Astrocyte (in vitro differentiated cells and primary cell): ENCODE data around the gene N4BP3. TPM values are rescaled to one million over a fixed set of nuclear protein-coding genes. Genes with fewer than 3 reads are reported as not detected.
A peak's percentile ranks its signal among the peaks of the same experiment; 100 is the strongest.

ENCODE experiments used
- DNase-seq: peaks from one replicate; pipeline ENCODE4 v3.0.0-alpha.2; 2010; ENCODE audit warnings: low read depth
- FAIRE-seq: peaks from 2 replicates; lab custom pipeline; 2011; peaks lifted over from hg19 to GRCh38; lab: Jason Lieb, UNC
- H2AFZ ChIP-seq: 2 replicates; pipeline ENCODE4 v1.6.0; 2012; ENCODE audit warnings: low read depth, low read length, inconsistent platforms
- H3K27ac ChIP-seq: 2 replicates; pipeline ENCODE4 v1.5.1; 2011; ENCODE audit warnings: low read depth, low read length, inconsistent platforms
- H3K27me3 ChIP-seq: 2 replicates; pipeline ENCODE4 v1.6.0; 2011; ENCODE audit warnings: low read length, inconsistent platforms; ENCODE audit not compliant: insufficient read depth
- H3K36me3 ChIP-seq: 2 replicates; pipeline ENCODE4 v1.5.1; 2011; ENCODE audit warnings: low read length, inconsistent platforms; ENCODE audit not compliant: insufficient read depth
- H3K4me1 ChIP-seq: 2 replicates; pipeline ENCODE4 v1.5.1; 2011; ENCODE audit warnings: low read length, inconsistent platforms; ENCODE audit not compliant: insufficient read depth
- H3K4me2 ChIP-seq: 2 replicates; pipeline ENCODE4 v1.6.0; 2012; ENCODE audit warnings: low read length, inconsistent platforms
- H3K4me3 ChIP-seq: 2 replicates; pipeline ENCODE4 v1.5.1; 2011; ENCODE audit warnings: low read depth, mild to moderate bottlenecking, low read length, inconsistent platforms; ENCODE audit not compliant: insufficient read depth
- H3K79me2 ChIP-seq: 2 replicates; pipeline ENCODE4 v1.6.0; 2012; ENCODE audit warnings: mild to moderate bottlenecking, low read length, inconsistent platforms; ENCODE audit not compliant: insufficient read depth
- H3K9ac ChIP-seq: 2 replicates; pipeline ENCODE4 v1.6.0; 2012; ENCODE audit warnings: mild to moderate bottlenecking, low read length, inconsistent platforms
- H3K9me3 ChIP-seq: 2 replicates; pipeline ENCODE4 v1.5.1; 2012; ENCODE audit warnings: low read depth, mild to moderate bottlenecking, low read length, inconsistent platforms; ENCODE audit not compliant: insufficient read depth
- H4K20me1 ChIP-seq: 2 replicates; pipeline ENCODE4 v1.6.0; 2012; ENCODE audit warnings: low read length, inconsistent platforms; ENCODE audit not compliant: insufficient read depth
- H3K27ac Mint-ChIP-seq: one replicate; pipeline ENCODE4 v1.8.0; 2021; ENCODE audit warnings: mild to moderate bottlenecking, mixed read lengths; ENCODE audit not compliant: unreplicated experiment
- H3K27me3 Mint-ChIP-seq: one replicate; pipeline ENCODE4 v1.8.0; 2021; ENCODE audit warnings: low read depth, mixed read lengths; ENCODE audit not compliant: unreplicated experiment
- H3K36me3 Mint-ChIP-seq: one replicate; pipeline ENCODE4 v1.8.0; 2021; ENCODE audit warnings: low read depth, mixed read lengths; ENCODE audit not compliant: unreplicated experiment
- H3K4me1 Mint-ChIP-seq: one replicate; pipeline ENCODE4 v1.8.0; 2021; ENCODE audit warnings: low read depth, mixed read lengths; ENCODE audit not compliant: unreplicated experiment
- H3K4me3 Mint-ChIP-seq: one replicate; pipeline ENCODE4 v1.8.0; 2021; ENCODE audit warnings: mild to moderate bottlenecking, moderate library complexity, mixed read lengths; ENCODE audit not compliant: unreplicated experiment
- H3K9me3 Mint-ChIP-seq: one replicate; pipeline ENCODE4 v1.8.0; 2021; ENCODE audit warnings: mild to moderate bottlenecking, mixed read lengths; ENCODE audit not compliant: unreplicated experiment
- CTCF ChIP-seq: IDR thresholded peaks from 2 replicates; pipeline ENCODE4 v1.5.1; 2011; ENCODE audit warnings: low read depth, mild to moderate bottlenecking, inconsistent platforms, low read length, moderate library complexity; ENCODE audit not compliant: insufficient read depth
- EZH2 ChIP-seq: IDR thresholded peaks from 2 replicates; pipeline ENCODE4 v1.6.1; 2012; ENCODE audit warnings: mild to moderate bottlenecking, low read length, inconsistent platforms; ENCODE audit not compliant: insufficient read depth
- total RNA-seq: library from RNA; stranded (reverse); gene quantifications from 2 replicates; pipeline ENCODE4 v1.2.1, GENCODE V29; 2021

Gene N4BP3
- total RNA-seq, 1 donor from 2014 or later: 1.3 TPM

- TF ChIP-seq EZH2 (no peak), CTCF (no peak)
- peaks cover 5% of the 10 kb centered on the region for H3K4me1 Mint-ChIP-seq
- no peak overlapping the region for H2AFZ ChIP-seq
- no peaks in the 10 kb centered on the region for H3K27me3 ChIP-seq
- peak; percentile 75 for DNase-seq
- H3K27me3 Mint-ChIP-seq: peaks cover 33% of the 10 kb centered on the region
- H4K20me1 ChIP-seq: no peaks in the 10 kb centered on the region
- no peak overlapping the region for H3K27ac ChIP-seq
- no peaks in the 10 kb centered on the region for H3K36me3 ChIP-seq
- H3K9ac ChIP-seq: no peak overlapping the region
- H3K27ac Mint-ChIP-seq: no peak overlapping the region
- H3K4me3 ChIP-seq: no peak overlapping the region
- no peaks in the 10 kb centered on the region for H3K79me2 ChIP-seq
- H3K9me3 ChIP-seq: no peaks in the 10 kb centered on the region
- no peaks in the 10 kb centered on the region for H3K36me3 Mint-ChIP-seq
- no peaks in the 10 kb centered on the region for H3K4me1 ChIP-seq
- no peaks in the 10 kb centered on the region for H3K9me3 Mint-ChIP-seq
- no peak for FAIRE-seq
- no peak overlapping the region for H3K4me3 Mint-ChIP-seq
- no peak overlapping the region for H3K4me2 ChIP-seq
Observed at GRCh38 chr5:178078197-178079010, 34.9 kb upstream of the N4BP3 start.

- no peak overlapping the region for H3K27ac ChIP-seq
- H3K79me2 ChIP-seq: no peaks in the 10 kb centered on the region
- no peak overlapping the region for H3K27ac Mint-ChIP-seq
- no peak overlapping the region for H3K4me2 ChIP-seq
- no peak overlapping the region for H2AFZ ChIP-seq
- no peaks in the 10 kb centered on the region for H3K4me1 ChIP-seq
- no peak overlapping the region for H3K4me3 Mint-ChIP-seq
- FAIRE-seq (no peak), DNase-seq (no peak)
- no peaks in the 10 kb centered on the region for H3K9me3 ChIP-seq
- H3K36me3 ChIP-seq: no peaks in the 10 kb centered on the region
- H3K27me3 ChIP-seq: no peaks in the 10 kb centered on the region
- H3K4me1 Mint-ChIP-seq: peaks cover 5% of the 10 kb centered on the region
- H3K9me3 Mint-ChIP-seq: no peaks in the 10 kb centered on the region
- peaks cover 34% of the 10 kb centered on the region for H3K27me3 Mint-ChIP-seq
- TF ChIP-seq EZH2 (no peak), CTCF (no peak)
- H4K20me1 ChIP-seq: no peaks in the 10 kb centered on the region
- no peak overlapping the region for H3K9ac ChIP-seq
- H3K36me3 Mint-ChIP-seq: no peaks in the 10 kb centered on the region
- H3K4me3 ChIP-seq: no peak overlapping the region
Observed at GRCh38 chr5:178080056-178080455, 33.3 kb upstream of the N4BP3 start.
